NCI-H526 (cell line): ENCODE measurements around the gene ABTB2.

Experiments used
- DNase-seq, 2 experiments: peaks; one replicate each; lab custom pipeline; 2025; lab: John Stamatoyannopoulos, UW

ABTB2 gene

GRCh38 chr11:34105079-34105956, 252.5 kb downstream of the ABTB2 start, which contains the start of gene NAT10:
Gene NAT10, plus strand, starts transcription at chr11:34105629. Its CDS starts 2,597 bp downstream, at chr11:34108226.
- peak; percentile 98 to 99 for DNase-seq

GRCh38 chr11:34104680-34105078, 253.1 kb downstream of the ABTB2 start:
- no peak for DNase-seq
